ENCODE measurements around the gene NUDT3.

DNA sequence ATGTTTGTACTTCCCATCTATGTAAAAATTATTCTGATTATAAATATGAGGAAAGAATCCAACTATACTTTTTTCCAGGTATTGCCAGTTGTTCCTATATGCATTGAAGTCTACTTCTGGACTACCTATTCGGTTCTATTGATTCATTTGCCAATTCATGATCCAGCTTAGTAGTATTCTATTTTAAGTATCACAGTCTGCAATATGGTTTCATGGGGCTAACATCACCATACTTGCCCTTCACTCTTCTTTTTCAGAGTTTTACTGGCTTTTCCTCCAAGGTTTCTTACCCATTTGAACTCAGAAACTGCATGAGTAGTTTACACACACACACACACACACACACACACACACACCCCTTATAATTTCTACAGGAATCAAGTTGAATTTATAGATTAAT lies 34.5 kb downstream of the NUDT3 start:
- no peak for TF ChIP-seq POLR2A (IDR thresholded peaks at IDR 0.05)
- TF ChIP-seq, protein P1, sequence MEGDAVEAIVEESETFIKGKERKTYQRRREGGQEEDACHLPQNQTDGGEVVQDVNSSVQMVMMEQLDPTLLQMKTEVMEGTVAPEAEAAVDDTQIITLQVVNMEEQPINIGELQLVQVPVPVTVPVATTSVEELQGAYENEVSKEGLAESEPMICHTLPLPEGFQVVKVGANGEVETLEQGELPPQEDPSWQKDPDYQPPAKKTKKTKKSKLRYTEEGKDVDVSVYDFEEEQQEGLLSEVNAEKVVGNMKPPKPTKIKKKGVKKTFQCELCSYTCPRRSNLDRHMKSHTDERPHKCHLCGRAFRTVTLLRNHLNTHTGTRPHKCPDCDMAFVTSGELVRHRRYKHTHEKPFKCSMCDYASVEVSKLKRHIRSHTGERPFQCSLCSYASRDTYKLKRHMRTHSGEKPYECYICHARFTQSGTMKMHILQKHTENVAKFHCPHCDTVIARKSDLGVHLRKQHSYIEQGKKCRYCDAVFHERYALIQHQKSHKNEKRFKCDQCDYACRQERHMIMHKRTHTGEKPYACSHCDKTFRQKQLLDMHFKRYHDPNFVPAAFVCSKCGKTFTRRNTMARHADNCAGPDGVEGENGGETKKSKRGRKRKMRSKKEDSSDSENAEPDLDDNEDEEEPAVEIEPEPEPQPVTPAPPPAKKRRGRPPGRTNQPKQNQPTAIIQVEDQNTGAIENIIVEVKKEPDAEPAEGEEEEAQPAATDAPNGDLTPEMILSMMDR (IDR thresholded peaks at IDR 0.05 in 4 of 5, conservative IDR thresholded peaks at IDR 0.05 in 1 of 5) = no peak

Measured in gastrocnemius medialis (tissue), 4 donors.